Trophoblast cell (in vitro differentiated cells and primary cell): ENCODE data around the gene IRS1.

Experiments used
- DNase-seq, 2 donors: peaks; one replicate each; pipeline ENCODE4 v3.0.0-alpha.2; 2016
- H2AFZ ChIP-seq: 2 replicates; pipeline ENCODE4 v1.6.1; 2013; ENCODE audit warnings: low read length, moderate library complexity, mild to moderate bottlenecking; ENCODE audit not compliant: insufficient read depth, poor library complexity
- H2AK5ac ChIP-seq: 2 replicates; pipeline ENCODE4 v1.6.1; 2013; ENCODE audit warnings: mild to moderate bottlenecking, low read length
- H2BK120ac ChIP-seq: 2 replicates; pipeline ENCODE4 v1.6.1; 2013; ENCODE audit warnings: low read length, mild to moderate bottlenecking, moderate library complexity; ENCODE audit not compliant: insufficient read depth, poor library complexity
- H2BK12ac ChIP-seq: 2 replicates; pipeline ENCODE4 v1.6.1; 2013; ENCODE audit warnings: mild to moderate bottlenecking, low read length, moderate library complexity
- H2BK5ac ChIP-seq: 2 replicates; pipeline ENCODE4 v1.6.1; 2013; ENCODE audit warnings: low read length, low read depth, moderate library complexity, mild to moderate bottlenecking; ENCODE audit not compliant: poor library complexity
- H3K14ac ChIP-seq: 2 replicates; pipeline ENCODE4 v1.6.1; 2013; ENCODE audit warnings: mild to moderate bottlenecking, low read length
- H3K18ac ChIP-seq: 2 replicates; pipeline ENCODE4 v1.6.1; 2013; ENCODE audit warnings: mild to moderate bottlenecking, low read length
- H3K23ac ChIP-seq: 2 replicates; pipeline ENCODE4 v1.6.1; 2013; ENCODE audit warnings: low read length
- H3K27ac ChIP-seq: 2 replicates; pipeline ENCODE4 v1.5.1; 2013; ENCODE audit warnings: low read depth, mild to moderate bottlenecking, inconsistent platforms, low read length, moderate library complexity
- H3K27me3 ChIP-seq: 2 replicates; pipeline ENCODE4 v1.6.1; 2013; ENCODE audit warnings: inconsistent platforms, mild to moderate bottlenecking, low read length, moderate library complexity; ENCODE audit not compliant: insufficient read depth
- H3K36me3 ChIP-seq, 2 experiments: 1 replicate in 1 of 2; 2 replicates in 1 of 2; pipeline ENCODE4 v1.6.1; 2013; ENCODE audit warnings: low read length in 2 of 2, mild to moderate bottlenecking in 2 of 2, moderate library complexity in 1 of 2; ENCODE audit not compliant: insufficient read depth in 2 of 2, control insufficient read depth in 1 of 2
- H3K4ac ChIP-seq: 2 replicates; pipeline ENCODE4 v1.6.1; 2013; ENCODE audit warnings: low read depth, mild to moderate bottlenecking, low read length, moderate library complexity
- H3K4me1 ChIP-seq, 2 experiments: 1 replicate in 1 of 2; 2 replicates in 1 of 2; pipeline ENCODE4 v1.6.1; 2013; ENCODE audit warnings: low read length in 2 of 2, mild to moderate bottlenecking in 2 of 2, moderate library complexity in 1 of 2; ENCODE audit not compliant: insufficient read depth in 2 of 2, control insufficient read depth in 1 of 2
- H3K4me2 ChIP-seq: 2 replicates; pipeline ENCODE4 v1.6.1; 2013; ENCODE audit warnings: inconsistent platforms, mild to moderate bottlenecking, low read length, moderate library complexity
- H3K4me3 ChIP-seq: 2 replicates; pipeline ENCODE4 v1.5.1; 2013; ENCODE audit warnings: mild to moderate bottlenecking, low read depth, low read length, inconsistent platforms
- H3K79me1 ChIP-seq: one replicate; pipeline ENCODE4 v1.6.1; 2013; ENCODE audit warnings: low read length
- H3K79me2 ChIP-seq: 2 replicates; pipeline ENCODE4 v1.6.1; 2013; ENCODE audit warnings: low read length, mild to moderate bottlenecking; ENCODE audit not compliant: control insufficient read depth, insufficient read depth, poor library complexity
- H3K9ac ChIP-seq: 2 replicates; pipeline ENCODE4 v1.6.1; 2013; ENCODE audit warnings: mild to moderate bottlenecking, low read length
- H3K9me3 ChIP-seq: 2 replicates; pipeline ENCODE4 v1.6.1; 2013; ENCODE audit warnings: low read depth, mild to moderate bottlenecking, control low read depth, inconsistent platforms, low read length; ENCODE audit not compliant: insufficient read depth
- H4K12ac ChIP-seq: 2 replicates; pipeline ENCODE4 v1.6.1; 2013; ENCODE audit warnings: low read depth, mild to moderate bottlenecking, low read length, moderate library complexity
- H4K8ac ChIP-seq: 2 replicates; pipeline ENCODE4 v1.6.1; 2013; ENCODE audit warnings: low read depth, mild to moderate bottlenecking, low read length, moderate library complexity
- H4K91ac ChIP-seq: one replicate; pipeline ENCODE4 v1.6.1; 2013; ENCODE audit warnings: low read depth, mild to moderate bottlenecking, low read length, moderate library complexity
- WGBS: extraction: QIAGEN DNeasy Blood & Tissue Kit; methylation state at CpG from one replicate; pipeline ENCODE4 v1.1.7; 2013; ENCODE audit warnings: missing lambda C conversion rate; ENCODE audit not compliant: insufficient read length, insufficient coverage; ENCODE audit errors: extremely low coverage; 5-methylcytosine and 5-hydroxymethylcytosine counted together

The IRS1 gene

GRCh38 chr2:226733927-226734564 lies 65.6 kb downstream of the IRS1 start:
- Histone ChIP-seq H3K14ac (no peak overlapping the region), H2BK120ac (no peak overlapping the region), H3K9ac (no peak overlapping the region), H3K4me2 (no peak overlapping the region), H3K27me3 (no peaks in the 10 kb centered on the region), H3K4me1 (peaks cover 2 to 6% of the 10 kb centered on the region in 2 experiments), H3K27ac (no peak overlapping the region), H2AFZ (no peak overlapping the region), H2AK5ac (no peak overlapping the region), H4K91ac (no peak overlapping the region), H3K4ac (no peak overlapping the region), H3K4me3 (no peak overlapping the region), H3K9me3 (no peaks in the 10 kb centered on the region), H3K79me1 (peaks cover 2% of the 10 kb centered on the region), H2BK5ac (no peak overlapping the region), H4K12ac (no peak overlapping the region), H4K8ac (no peak overlapping the region), H3K23ac (no peak overlapping the region), H3K36me3 (peaks cover 2% of the 10 kb centered on the region in 2 experiments), H3K79me2 (no peaks in the 10 kb centered on the region), H3K18ac (no peak overlapping the region), H2BK12ac (no peak overlapping the region)
- WGBS = no CpG with 5 or more reads among the region's 4 CpGs
- no peak for DNase-seq

GRCh38 chr2:226733189-226733858 lies 66.3 kb downstream of the IRS1 start:
- no peak overlapping the region for H4K91ac ChIP-seq
- H2BK120ac ChIP-seq = no peak overlapping the region
- H3K27me3 ChIP-seq = no peaks in the 10 kb centered on the region
- peaks cover 2% of the 10 kb centered on the region in 2 experiments for H3K36me3 ChIP-seq
- H3K9ac ChIP-seq = no peak overlapping the region
- H2BK12ac ChIP-seq = no peak overlapping the region
- no peak overlapping the region for H4K12ac ChIP-seq
- no peak overlapping the region for H3K4ac ChIP-seq
- H3K14ac ChIP-seq = no peak overlapping the region
- no peak overlapping the region for H2AFZ ChIP-seq
- H3K79me2 ChIP-seq = no peaks in the 10 kb centered on the region
- no peak overlapping the region for H3K4me2 ChIP-seq
- no peak overlapping the region for H4K8ac ChIP-seq
- no peak overlapping the region for H2AK5ac ChIP-seq
- H3K9me3 ChIP-seq = no peaks in the 10 kb centered on the region
- no peak overlapping the region for H3K27ac ChIP-seq
- H3K4me3 ChIP-seq = no peak overlapping the region
- DNase-seq = no peak
- no peak overlapping the region for H3K18ac ChIP-seq
- no peaks in the 10 kb centered on the region for H3K79me1 ChIP-seq
- no peaks in the 10 kb centered on the region for H3K4me1 ChIP-seq
- no peak overlapping the region for H3K23ac ChIP-seq
- no peak overlapping the region for H2BK5ac ChIP-seq
- WGBS = no CpG with 5 or more reads among the region's 6 CpGs

- no peaks in the 10 kb centered on the region for H3K79me2 ChIP-seq
- H4K91ac ChIP-seq = no peak overlapping the region
- H2BK5ac ChIP-seq = no peak overlapping the region
- no peak overlapping the region for H3K4me2 ChIP-seq
- peaks cover 2% of the 10 kb centered on the region in 2 experiments for H3K36me3 ChIP-seq
- no peak overlapping the region for H3K14ac ChIP-seq
- no peaks in the 10 kb centered on the region for H3K27me3 ChIP-seq
- no peak for DNase-seq
- H2BK120ac ChIP-seq = no peak overlapping the region
- no peak overlapping the region for H3K9ac ChIP-seq
- H3K27ac ChIP-seq = no peak overlapping the region
- H2AFZ ChIP-seq = no peak overlapping the region
- H3K23ac ChIP-seq = no peak overlapping the region
- no peak overlapping the region for H2AK5ac ChIP-seq
- no peak overlapping the region for H4K8ac ChIP-seq
- no CpG with 5 or more reads among the region's 4 CpGs for WGBS
- no peak overlapping the region for H3K18ac ChIP-seq
- no peaks in the 10 kb centered on the region for H3K4me1 ChIP-seq
- H3K4me3 ChIP-seq = no peak overlapping the region
- H3K9me3 ChIP-seq = no peaks in the 10 kb centered on the region
- no peaks in the 10 kb centered on the region for H3K79me1 ChIP-seq
- H4K12ac ChIP-seq = no peak overlapping the region
- H3K4ac ChIP-seq = no peak overlapping the region
- H2BK12ac ChIP-seq = no peak overlapping the region
Measured at GRCh38 chr2:226732478-226733188, 67.0 kb downstream of the IRS1 start.

- no peak overlapping the region for H3K23ac ChIP-seq
- no peak overlapping the region for H3K27ac ChIP-seq
- no peak overlapping the region for H2AFZ ChIP-seq
- H4K12ac ChIP-seq = no peak overlapping the region
- peaks cover 0 to 4% of the 10 kb centered on the region in 2 experiments for H3K4me1 ChIP-seq
- no peak overlapping the region for H4K8ac ChIP-seq
- H3K27me3 ChIP-seq = no peaks in the 10 kb centered on the region
- H3K18ac ChIP-seq = no peak overlapping the region
- H3K14ac ChIP-seq = no peak overlapping the region
- H2BK120ac ChIP-seq = no peak overlapping the region
- H3K79me1 ChIP-seq = peaks cover 4% of the 10 kb centered on the region
- no peaks in the 10 kb centered on the region for H3K79me2 ChIP-seq
- no peak overlapping the region for H4K91ac ChIP-seq
- no peak overlapping the region for H3K4ac ChIP-seq
- peaks cover 0 to 2% of the 10 kb centered on the region in 2 experiments for H3K36me3 ChIP-seq
- H3K4me3 ChIP-seq = no peak overlapping the region
- no peak overlapping the region for H2BK5ac ChIP-seq
- H2BK12ac ChIP-seq = no peak overlapping the region
- no peak overlapping the region for H2AK5ac ChIP-seq
- peak in 1 of 2 donors; percentile 8 for DNase-seq
- no peak overlapping the region for H3K4me2 ChIP-seq
- H3K9ac ChIP-seq = no peak overlapping the region
- no CpG with 5 or more reads among the region's 4 CpGs for WGBS
- no peaks in the 10 kb centered on the region for H3K9me3 ChIP-seq
Measured at GRCh38 chr2:226730481-226730880, 69.1 kb downstream of the IRS1 start.
